H1 (cell line): ENCODE results near the gene RNF32. TPM values are rescaled to one million over a fixed set of nuclear protein-coding genes. Genes with fewer than 3 reads are reported as not detected.

Experiments used
- CTCF ChIA-PET: fragments of 300-600 bp; sonication (Branson Sonifier 250); formaldehyde crosslinking; loops from one replicate; lab custom pipeline; 2021; ENCODE audit not compliant: partially characterized antibody; lab: Charles Lee
- POLR2A ChIA-PET: fragments of 300-600 bp; sonication (Branson Sonifier 250); formaldehyde crosslinking; loops from one replicate; lab custom pipeline; 2021; ENCODE audit warnings: inconsistent platforms; ENCODE audit not compliant: partially characterized antibody; lab: Charles Lee
- DNase-seq, 2 experiments: peaks; one replicate each; pipeline versions ENCODE4 v3.0.0 to v3.0.0-alpha.2; 2010 to 2022; ENCODE audit warnings: low spot score in 2 of 2, low read depth in 1 of 2, mixed read lengths in 1 of 2
- FAIRE-seq: peaks from 2 replicates; lab custom pipeline; 2011; peaks lifted over from hg19 to GRCh38; lab: Jason Lieb, UNC
- H2AFZ ChIP-seq: 2 replicates; pipeline ENCODE4 v1.8.1; 2012; ENCODE audit warnings: low read length, inconsistent platforms
- H2AK5ac ChIP-seq: 2 replicates; pipeline ENCODE4 v1.6.1; 2013; ENCODE audit warnings: low read depth, low read length
- H2BK120ac ChIP-seq: replicated peaks from 2 replicates; pipeline ENCODE3; 2013; ENCODE audit warnings: low read depth, low read length, inconsistent platforms
- H2BK12ac ChIP-seq: 2 replicates; pipeline ENCODE4 v1.6.1; 2013; ENCODE audit warnings: low read depth, low read length
- H2BK15ac ChIP-seq: 2 replicates; pipeline ENCODE4 v1.6.1; 2013; ENCODE audit warnings: low read length
- H2BK20ac ChIP-seq: 2 replicates; pipeline ENCODE4 v1.6.1; 2013; ENCODE audit warnings: low read length
- H2BK5ac ChIP-seq: 2 replicates; pipeline ENCODE4 v1.6.1; 2013; ENCODE audit warnings: low read depth, low read length
- H3K14ac ChIP-seq: 2 replicates; pipeline ENCODE4 v1.6.1; 2013; ENCODE audit warnings: inconsistent platforms; ENCODE audit not compliant: insufficient read length
- H3K18ac ChIP-seq: 2 replicates; pipeline ENCODE4 v1.6.1; 2013; ENCODE audit warnings: low read length; ENCODE audit errors: extremely low read depth
- H3K23ac ChIP-seq: 2 replicates; pipeline ENCODE4 v1.6.1; 2013; ENCODE audit warnings: inconsistent platforms; ENCODE audit not compliant: insufficient read length
- H3K23me2 ChIP-seq: 2 replicates; pipeline ENCODE4 v1.6.1; 2013; ENCODE audit warnings: low read depth, low read length
- H3K27ac ChIP-seq: 2 replicates; pipeline ENCODE4 v1.6.1; 2011; ENCODE audit warnings: low read depth, low read length, inconsistent platforms
- H3K27me3 ChIP-seq, 4 experiments: replicated peaks in 1 of 4; 1 replicate in 1 of 4; 2 replicates in 3 of 4; pipeline versions ENCODE4 v1.6.1 to v1.8.1; 2011 to 2013; ENCODE audit warnings: low read length in 3 of 4, mild to moderate bottlenecking in 3 of 4, inconsistent platforms in 2 of 4, mixed read lengths in 2 of 4, moderate library complexity in 1 of 4; ENCODE audit not compliant: control insufficient read depth in 3 of 4, insufficient read depth in 3 of 4; ENCODE audit errors: extremely low read depth in 1 of 4
- H3K36me3 ChIP-seq, 4 experiments: 2 replicates each; pipeline versions ENCODE4 v1.6.1 to v1.8.1; 2011 to 2013; ENCODE audit warnings: mild to moderate bottlenecking in 4 of 4, low read length in 3 of 4, moderate library complexity in 2 of 4, control low read depth in 1 of 4, inconsistent platforms in 1 of 4; ENCODE audit not compliant: insufficient read depth in 4 of 4, control insufficient read depth in 2 of 4
- H3K4ac ChIP-seq: replicated peaks from 2 replicates; pipeline ENCODE3; 2013; ENCODE audit warnings: low read length, low read depth, mixed read lengths, inconsistent platforms; ENCODE audit not compliant: insufficient read length
- H3K4me1 ChIP-seq, 4 experiments: replicated peaks in 1 of 4; 1 replicate in 1 of 4; 2 replicates in 3 of 4; pipeline versions ENCODE4 v1.6.1 to v1.8.1; 2011 to 2013; ENCODE audit warnings: low read length in 3 of 4, inconsistent platforms in 2 of 4, mixed read lengths in 1 of 4; ENCODE audit not compliant: insufficient read depth in 4 of 4, control insufficient read depth in 3 of 4
- H3K4me2 ChIP-seq, 2 experiments: 2 replicates each; pipeline versions ENCODE4 v1.6.1 to v1.8.1; 2011 to 2013; ENCODE audit warnings: low read depth in 2 of 2, low read length in 2 of 2, control low read depth in 1 of 2, inconsistent platforms in 1 of 2, mild to moderate bottlenecking in 1 of 2; ENCODE audit not compliant: insufficient read depth in 1 of 2
- H3K4me3 ChIP-seq, 4 experiments: fragments of 200-600, 300-600 bp in 1 of 4; sonication (generic), shearing (Covaris generic), sonication (Bioruptor Twin) in 1 of 4; 2 replicates each; pipeline versions ENCODE4 v1.5.1 to v1.8.1; 2011 to 2016; ENCODE audit warnings: low read length in 4 of 4, low read depth in 3 of 4, control low read depth in 2 of 4, inconsistent platforms in 2 of 4, mild to moderate bottlenecking in 2 of 4, mixed read lengths in 1 of 4, moderate library complexity in 1 of 4; ENCODE audit not compliant: insufficient read depth in 2 of 4; ENCODE audit errors: extremely low read depth in 1 of 4
- H3K56ac ChIP-seq: replicated peaks from 2 replicates; pipeline ENCODE3; 2013; ENCODE audit warnings: low read depth, mild to moderate bottlenecking, mixed read lengths, low read length, inconsistent platforms; ENCODE audit not compliant: insufficient read length
- H3K79me1 ChIP-seq: 2 replicates; pipeline ENCODE4 v1.6.1; 2013; ENCODE audit warnings: low read depth, low read length, control low read depth
- H3K79me2 ChIP-seq, 2 experiments: 2 replicates each; pipeline versions ENCODE4 v1.6.1 to v1.8.1; 2012 to 2013; ENCODE audit warnings: low read length in 2 of 2, mild to moderate bottlenecking in 2 of 2, inconsistent platforms in 1 of 2; ENCODE audit not compliant: insufficient read depth in 2 of 2, control insufficient read depth in 1 of 2
- H3K9ac ChIP-seq, 4 experiments: replicated peaks in 1 of 4; 1 replicate in 1 of 4; 2 replicates in 3 of 4; pipeline versions ENCODE4 v1.6.1 to v1.8.1; 2011 to 2013; ENCODE audit warnings: low read depth in 3 of 4, low read length in 3 of 4, control low read depth in 2 of 4, mild to moderate bottlenecking in 2 of 4, moderate library complexity in 2 of 4, inconsistent platforms in 1 of 4; ENCODE audit errors: extremely low read depth in 1 of 4
- H3K9me3 ChIP-seq, 2 experiments: 2 replicates each; pipeline versions ENCODE4 v1.6.1 to v1.8.1; 2012 to 2013; ENCODE audit warnings: mild to moderate bottlenecking in 2 of 2, moderate library complexity in 2 of 2, control low read depth in 1 of 2, inconsistent platforms in 1 of 2, low read depth in 1 of 2, low read length in 1 of 2, mixed read lengths in 1 of 2; ENCODE audit not compliant: insufficient read depth in 2 of 2
- H4K20me1 ChIP-seq, 2 experiments: replicated peaks in 1 of 2; 2 replicates each; pipeline versions ENCODE3 to v1.8.1; 2011 to 2013; ENCODE audit warnings: inconsistent platforms in 2 of 2, low read length in 2 of 2, mild to moderate bottlenecking in 1 of 2; ENCODE audit not compliant: insufficient read depth in 2 of 2, control insufficient read depth in 1 of 2
- H4K5ac ChIP-seq: 2 replicates; pipeline ENCODE4 v1.6.1; 2013; ENCODE audit warnings: low read length, low read depth, mixed read lengths, inconsistent platforms; ENCODE audit not compliant: insufficient read length
- H4K8ac ChIP-seq: 2 replicates; pipeline ENCODE4 v1.8.0; 2013; ENCODE audit warnings: mild to moderate bottlenecking, moderate library complexity, low read length, inconsistent platforms; ENCODE audit not compliant: insufficient read depth; ENCODE audit errors: extremely low read depth
- H4K91ac ChIP-seq: replicated peaks from 2 replicates; pipeline ENCODE3; 2013; ENCODE audit warnings: low read length, mixed read lengths, inconsistent platforms; ENCODE audit not compliant: insufficient read length
- CEBPB ChIP-seq: IDR thresholded peaks from 2 replicates; pipeline ENCODE4 v1.6.1; 2012; ENCODE audit warnings: low read depth, low read length
- CHD1 ChIP-seq: IDR thresholded peaks from 2 replicates; pipeline ENCODE4 v1.6.1; 2012; ENCODE audit warnings: low read depth, low read length, improper control_type of control experiment
- HDAC2 ChIP-seq, 2 experiments: fragments of 300-600 bp in 1 of 2; sonication (generic) in 1 of 2; IDR thresholded peaks; 2 replicates each; pipeline ENCODE4 v1.6.1; 2011 to 2012; ENCODE audit warnings: low read depth in 2 of 2, low read length in 2 of 2, mild to moderate bottlenecking in 2 of 2, moderate library complexity in 2 of 2, borderline replicate concordance in 1 of 2, inconsistent platforms in 1 of 2
- RBBP5 ChIP-seq: IDR thresholded peaks from 2 replicates; pipeline ENCODE4 v1.7.1; 2012; ENCODE audit warnings: low read depth, mild to moderate bottlenecking, inconsistent platforms, low read length, moderate library complexity, borderline replicate concordance
- TBP ChIP-seq: IDR thresholded peaks from 2 replicates; pipeline ENCODE4 v1.6.1; 2011; ENCODE audit warnings: low read depth, low read length, improper control_type of control experiment
- WGBS, 2 experiments: shearing (Covaris generic) in 1 of 2; methylation state at CpG; one replicate each; pipeline versions ENCODE4 v1.1.6 to v1.1.7; 2013 to 2015; ENCODE audit warnings: low lambda C conversion rate in 2 of 2, mixed read lengths in 2 of 2, inconsistent platforms in 1 of 2, low coverage in 1 of 2, missing lambda C conversion rate in 1 of 2; ENCODE audit not compliant: insufficient replicate concordance in 2 of 2, insufficient coverage in 1 of 2, insufficient read length in 1 of 2; ENCODE audit errors: extremely low coverage in 1 of 2, missing lambda C conversion rate in 1 of 2; 5-methylcytosine and 5-hydroxymethylcytosine counted together
- polyA plus RNA-seq, 7 experiments: library from polyadenylated mRNA; depleted of rRNA in 3 of 7; stranded (reverse) in 5 of 7; unstranded in 2 of 7; fragments of >200 nt in 5 of 7; fragments of 200-250 nt in 2 of 7; gene quantifications; 1 replicate in 5 of 7; 2 replicates in 1 of 7; 4 replicates in 1 of 7; pipeline versions ENCODE4 v1.2.1 to v1.2.3, GENCODE V29; 2011 to 2013; ENCODE audit warnings: missing spikeins in 2 of 7, mixed read lengths in 2 of 7
- total RNA-seq: library from RNA; stranded (reverse); fragmentation: NEBNext Ultra II Directional; extraction: Animal tissue kit (Norgen Biotek cat#: 25700); gene quantifications from 2 replicates; pipeline ENCODE4 v1.2.1, GENCODE V29; 2021

Gene RNF32
- total and polyA plus RNA-seq, 2 of the 8 experiments (the other 6 are each of a cell fraction or from before 2014, with no cell fraction given) = 0.48 to 1.2 TPM

GRCh38 chr7:156659203-156659602 is 18.6 kb downstream of the RNF32 start:
- Histone ChIP-seq H3K23me2 (no peaks in the 10 kb centered on the region), H2BK120ac (no peak overlapping the region), H3K18ac (no peak overlapping the region), H4K91ac (no peak overlapping the region), H3K36me3 (no peaks in the 10 kb centered on the region), H3K56ac (no peak overlapping the region), H3K4me1 (peaks cover 0 to 3% (median 1%) of the 10 kb centered on the region in 4 experiments; a peak in 2 of 7 replicates), H2AFZ (no peak overlapping the region), H3K9me3 (no peaks in the 10 kb centered on the region), H2BK12ac (no peak overlapping the region), H4K20me1 (no peaks in the 10 kb centered on the region), H4K8ac (no peak overlapping the region), H3K14ac (no peak overlapping the region), H3K9ac (no peak overlapping the region), H2BK15ac (no peak overlapping the region), H2AK5ac (no peak overlapping the region)
- POLR2A ChIA-PET = interaction anchor here (1.3 kb wide), 1 partner anchor 23 kb away, joined by 3 read pairs; no protein-coding TSS in a partner anchor
- no peak for DNase-seq
- CTCF ChIA-PET = interaction anchor here (1.0 to 1.2 kb wide), 4 partner anchors 95 to 162 kb away, joined by 3 to 5 read pairs (median 4); no protein-coding TSS in a partner anchor
- WGBS, 2 experiments = 91% methylated on average over 6 of the region's 6 CpGs; no CpG with 5 or more reads in 1 of the 2 experiments
- no peak for TF ChIP-seq TBP
- TF ChIP-seq RBBP5 = no peak
- peak; percentile 88 for TF ChIP-seq CEBPB
- TF ChIP-seq CHD1 = no peak
- no peak for TF ChIP-seq HDAC2 (IDR thresholded peaks at IDR 0.05; ENCODE audit: borderline replicate concordance in 1 of 2, low read depth in 2 of 2, low read length in 2 of 2)
- TF ChIP-seq, all 59 proteins: peak for 1
- Histone ChIP-seq H2BK20ac (no peak overlapping the region), H3K79me2 (no peaks in the 10 kb centered on the region), H3K27me3 (no peaks in the 10 kb centered on the region), H2BK5ac (no peak overlapping the region), H3K23ac (no peak overlapping the region), H3K4me3 (no peak overlapping the region), H3K27ac (no peak overlapping the region), H3K4ac (no peak overlapping the region), H4K5ac (no peak overlapping the region), H3K4me2 (no peak overlapping the region), H3K79me1 (no peaks in the 10 kb centered on the region)
- no peak for FAIRE-seq
